Right atrium auricular region (tissue), 2 donors: ENCODE results near the gene PLPP7. TPM values are rescaled to one million over a fixed set of nuclear protein-coding genes. Genes with fewer than 3 reads are reported as not detected.
A peak's percentile ranks its signal among the peaks of the same experiment; 100 is the strongest.
"Not testable (repeated sequence)": the region's sequence is repeated elsewhere in the genome, so short reads cannot be mapped to it uniquely, and the experiment has no call there.

Source experiments
- DNase-seq: peaks from one replicate; pipeline ENCODE4 v3.0.0-alpha.2; 2019; ENCODE audit warnings: low spot score
- H3K27ac ChIP-seq, 2 donors: fragments of 200-600 bp; sonication (generic); 1 replicate in 1 of 2; 2 replicates in 1 of 2; pipeline ENCODE4 v1.5.1; 2016 to 2019
- H3K27me3 ChIP-seq, 2 donors: fragments of 200-600 bp; sonication (generic); one replicate each; pipeline versions ENCODE4 v1.5.1 to v1.6.0; 2017 to 2019
- H3K36me3 ChIP-seq: fragments of 200-600 bp; sonication (generic); one replicate; pipeline ENCODE4 v1.5.1; 2016
- H3K4me1 ChIP-seq, 2 donors: fragments of 200-600 bp; sonication (generic); one replicate each; pipeline versions ENCODE4 v1.5.1 to v1.6.0; 2017 to 2019
- H3K4me3 ChIP-seq, 2 donors: fragments of 200-600 bp; sonication (generic); 1 replicate in 1 of 2; 2 replicates in 1 of 2; pipeline ENCODE4 v1.5.1; 2017 to 2019; ENCODE audit warnings: mild to moderate bottlenecking in 1 of 2, moderate library complexity in 1 of 2
- H3K9me3 ChIP-seq, 2 donors: fragments of 200-600 bp; sonication (generic); one replicate each; pipeline ENCODE4 v1.5.1; 2019
- total RNA-seq, 2 donors: library from RNA; depleted of rRNA; stranded (reverse); fragments of >200 nt; gene quantifications; one replicate each; pipeline ENCODE4 v1.1.0, GENCODE V29; 2016
- TF ChIP-seq, protein P1 (sequence below), 2 donors: fragments of 200-600 bp; sonication (generic); IDR thresholded peaks; one replicate each; pipeline ENCODE4 v1.5.1; 2019; ENCODE audit warnings: antibody characterized with exemption in 2 of 2

Gene PLPP7
- total RNA-seq, 2 donors from 2014 or later, result 124 to 216 TPM

DNA sequence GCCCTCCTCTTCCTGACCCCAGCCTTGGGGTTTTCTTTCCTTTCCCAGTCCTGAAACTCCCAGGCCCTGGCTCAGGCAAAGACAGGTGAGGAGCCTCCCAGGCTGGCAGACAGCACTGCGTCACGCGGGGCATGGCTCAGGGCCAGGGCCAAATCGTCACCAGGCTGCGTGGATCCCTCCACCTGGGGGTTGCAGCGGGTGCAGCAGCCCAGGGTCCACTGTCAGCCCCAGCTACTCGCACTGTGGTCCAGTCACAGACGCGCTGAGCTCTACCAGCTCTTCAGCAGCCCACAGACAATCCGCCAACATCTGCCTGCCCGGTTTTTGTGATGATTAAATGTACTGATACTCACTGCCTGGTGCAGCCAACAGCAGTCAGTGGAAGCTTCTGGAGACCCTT is 25.3 kb upstream of the PLPP7 start:
- Histone ChIP-seq H3K36me3 (peaks cover 18% of the 10 kb centered on the region), H3K4me3 (no peak overlapping the region), H3K27ac (peak overlapping the region; percentile 98), H3K27me3 (no peaks in the 10 kb centered on the region), H3K4me1 (peaks cover 5 to 75% of the 10 kb centered on the region in 2 donors), H3K9me3 (no peaks in the 10 kb centered on the region)
- TF ChIP-seq, protein P1, sequence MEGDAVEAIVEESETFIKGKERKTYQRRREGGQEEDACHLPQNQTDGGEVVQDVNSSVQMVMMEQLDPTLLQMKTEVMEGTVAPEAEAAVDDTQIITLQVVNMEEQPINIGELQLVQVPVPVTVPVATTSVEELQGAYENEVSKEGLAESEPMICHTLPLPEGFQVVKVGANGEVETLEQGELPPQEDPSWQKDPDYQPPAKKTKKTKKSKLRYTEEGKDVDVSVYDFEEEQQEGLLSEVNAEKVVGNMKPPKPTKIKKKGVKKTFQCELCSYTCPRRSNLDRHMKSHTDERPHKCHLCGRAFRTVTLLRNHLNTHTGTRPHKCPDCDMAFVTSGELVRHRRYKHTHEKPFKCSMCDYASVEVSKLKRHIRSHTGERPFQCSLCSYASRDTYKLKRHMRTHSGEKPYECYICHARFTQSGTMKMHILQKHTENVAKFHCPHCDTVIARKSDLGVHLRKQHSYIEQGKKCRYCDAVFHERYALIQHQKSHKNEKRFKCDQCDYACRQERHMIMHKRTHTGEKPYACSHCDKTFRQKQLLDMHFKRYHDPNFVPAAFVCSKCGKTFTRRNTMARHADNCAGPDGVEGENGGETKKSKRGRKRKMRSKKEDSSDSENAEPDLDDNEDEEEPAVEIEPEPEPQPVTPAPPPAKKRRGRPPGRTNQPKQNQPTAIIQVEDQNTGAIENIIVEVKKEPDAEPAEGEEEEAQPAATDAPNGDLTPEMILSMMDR (IDR thresholded peaks at IDR 0.05), result no peak
- DNase-seq, result no peak

DNA sequence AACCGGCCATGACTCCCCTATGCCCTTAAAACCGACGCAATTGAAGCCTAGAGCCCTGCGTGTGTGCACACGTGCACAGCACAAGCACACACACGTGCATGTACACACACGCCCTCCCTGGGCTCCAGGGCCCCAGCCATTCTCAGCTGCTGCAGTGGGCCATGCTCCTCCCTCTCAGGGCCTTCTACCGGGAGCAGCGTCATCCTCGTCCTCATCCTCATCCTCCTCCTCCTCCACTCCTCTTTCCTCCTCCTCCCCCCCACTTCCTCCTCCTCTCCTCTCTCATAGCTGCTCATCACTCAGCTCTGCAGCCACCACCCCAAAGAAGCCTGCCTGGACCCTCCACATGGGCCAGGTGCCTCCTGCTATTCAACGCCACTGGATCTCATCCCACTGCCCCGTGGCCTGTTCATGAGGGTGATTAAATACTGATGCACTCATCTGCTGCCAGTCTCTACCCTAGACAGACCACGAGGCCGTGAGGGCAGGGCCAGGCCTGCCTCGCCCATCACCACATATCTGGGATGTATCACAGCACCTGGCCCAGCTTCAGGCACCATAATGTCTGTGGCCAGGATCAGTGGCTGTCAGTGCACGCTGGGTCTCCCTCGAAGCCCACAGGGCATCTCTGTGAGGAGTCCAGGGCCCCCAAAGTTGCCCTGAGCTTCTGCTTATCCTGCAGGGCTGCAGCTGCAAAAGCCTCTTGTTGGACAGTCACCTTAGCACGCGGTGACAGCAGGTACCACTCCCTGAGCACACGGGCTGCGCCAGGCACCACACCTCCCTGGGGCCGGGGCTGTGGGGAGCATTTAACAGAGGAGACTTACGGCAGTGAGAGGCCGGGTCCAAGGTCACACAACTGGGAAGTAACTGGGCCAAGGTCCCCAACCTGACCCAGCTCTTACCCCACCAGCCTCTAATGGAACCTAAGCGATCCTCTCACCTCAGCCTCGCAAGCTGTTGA is 23.0 kb upstream of the PLPP7 start:
- H3K9me3 ChIP-seq, result no peaks in the 10 kb centered on the region

GRCh38 chr9:131270171-131271015 is 19.1 kb upstream of the PLPP7 start:
- peak; percentile 88 for DNase-seq
- no peaks in the 10 kb centered on the region for H3K36me3 ChIP-seq
- no peak overlapping the region for H3K4me3 ChIP-seq
- H3K27ac ChIP-seq, result peak overlapping the region; percentile 98
- no peaks in the 10 kb centered on the region for H3K27me3 ChIP-seq
- TF ChIP-seq, protein P1 (IDR thresholded peaks at IDR 0.05), result no peak
- H3K9me3 ChIP-seq, result no peaks in the 10 kb centered on the region
- H3K4me1 ChIP-seq, result peaks cover 0 to 74% of the 10 kb centered on the region in 2 donors

More for the DNA sequence above, 23.0 kb upstream of the PLPP7 start:
- H3K27me3 ChIP-seq, result no peaks in the 10 kb centered on the region
- H3K4me1 ChIP-seq, result peaks cover 0 to 82% of the 10 kb centered on the region in 2 donors
- H3K36me3 ChIP-seq, result no peaks in the 10 kb centered on the region
- H3K4me3 ChIP-seq, result no peak overlapping the region
- H3K27ac ChIP-seq, result peak overlapping the region; percentile 98
- no peak for DNase-seq
- TF ChIP-seq, protein P1 (IDR thresholded peaks at IDR 0.05), result no peak

DNA sequence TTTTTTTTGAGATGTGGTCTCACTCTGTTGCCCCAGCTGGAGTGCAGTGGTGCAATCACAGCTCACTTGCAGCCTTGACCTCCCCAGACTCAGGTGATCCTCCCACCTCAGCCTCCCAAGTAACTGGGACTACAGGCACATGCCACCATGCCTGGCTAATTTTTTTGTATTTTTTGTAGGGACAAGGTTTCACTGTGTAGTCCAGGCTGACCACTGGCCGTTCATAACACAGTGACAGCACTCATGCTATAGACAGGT is 18.6 kb upstream of the PLPP7 start:
- Histone ChIP-seq H3K4me1 (peaks cover 0 to 68% of the 10 kb centered on the region in 2 donors), H3K4me3 (peak overlapping the region in 1 of 2 donors; percentile 6)

GRCh38 chr9:131271506-131271931 is 18.0 kb upstream of the PLPP7 start:
- peaks cover 0 to 62% of the 10 kb centered on the region in 2 donors for H3K4me1 ChIP-seq
- H3K27me3 ChIP-seq, result no peaks in the 10 kb centered on the region
- H3K4me3 ChIP-seq, result peak overlapping the region in 1 of 2 donors; percentile 81
- TF ChIP-seq, protein P1 (IDR thresholded peaks at IDR 0.05), result no peak
- H3K36me3 ChIP-seq, result no peaks in the 10 kb centered on the region
- DNase-seq, result no peak
- H3K9me3 ChIP-seq, result no peaks in the 10 kb centered on the region
- H3K27ac ChIP-seq, result peak overlapping the region; percentile 98

More for the DNA sequence above, 18.6 kb upstream of the PLPP7 start:
- H3K9me3 ChIP-seq, H3K36me3 ChIP-seq, DNase-seq, H3K27me3 ChIP-seq: not testable (repeated sequence)
- H3K27ac ChIP-seq, result peak overlapping the region; percentile 98

DNA sequence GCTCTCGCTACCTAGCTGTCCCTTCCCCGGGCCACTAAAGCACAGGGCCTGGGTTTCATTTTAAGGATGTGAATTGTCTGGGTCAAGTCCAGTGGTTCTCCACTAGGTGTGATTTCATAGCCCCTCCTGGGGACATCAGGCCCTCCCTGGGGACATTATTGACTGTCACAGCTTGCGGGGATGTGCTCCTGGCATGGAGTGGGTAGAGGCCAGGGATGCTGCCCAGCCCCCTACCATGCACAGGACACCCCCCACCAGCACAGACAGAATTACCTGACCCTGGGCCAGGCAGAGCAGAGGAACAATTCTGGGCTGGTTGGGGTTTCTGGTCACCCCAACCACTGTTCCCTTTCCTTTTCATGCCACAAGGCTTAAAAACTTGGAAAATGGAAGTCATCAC is 17.3 kb upstream of the PLPP7 start:
- no peaks in the 10 kb centered on the region for H3K9me3 ChIP-seq
- H3K36me3 ChIP-seq, result no peaks in the 10 kb centered on the region
- peak overlapping the region; percentile 98 for H3K27ac ChIP-seq
- H3K27me3 ChIP-seq, result no peaks in the 10 kb centered on the region
- H3K4me3 ChIP-seq, result peak overlapping the region; percentile 76 to 81
- TF ChIP-seq, protein P1 (IDR thresholded peaks at IDR 0.05), result no peak
- H3K4me1 ChIP-seq, result peaks cover 0 to 56% of the 10 kb centered on the region in 2 donors
- DNase-seq, result no peak
